H1 (cell line): ENCODE data around the gene ZNF581. TPM values are rescaled to one million over a fixed set of nuclear protein-coding genes. Genes with fewer than 3 reads are reported as not detected.

ENCODE experiments used
- CTCF ChIA-PET: fragments of 300-600 bp; sonication (Branson Sonifier 250); formaldehyde crosslinking; loops from one replicate; lab custom pipeline; 2021; ENCODE audit not compliant: partially characterized antibody; lab: Charles Lee
- POLR2A ChIA-PET: fragments of 300-600 bp; sonication (Branson Sonifier 250); formaldehyde crosslinking; loops from one replicate; lab custom pipeline; 2021; ENCODE audit warnings: inconsistent platforms; ENCODE audit not compliant: partially characterized antibody; lab: Charles Lee
- DNase-seq, 2 experiments: peaks; one replicate each; pipeline versions ENCODE4 v3.0.0 to v3.0.0-alpha.2; 2010 to 2022; ENCODE audit warnings: low spot score in 2 of 2, low read depth in 1 of 2, mixed read lengths in 1 of 2
- FAIRE-seq: peaks from 2 replicates; lab custom pipeline; 2011; peaks lifted over from hg19 to GRCh38; lab: Jason Lieb, UNC
- H2AFZ ChIP-seq: 2 replicates; pipeline ENCODE4 v1.8.1; 2012; ENCODE audit warnings: low read length, inconsistent platforms
- H2AK5ac ChIP-seq: 2 replicates; pipeline ENCODE4 v1.6.1; 2013; ENCODE audit warnings: low read depth, low read length
- H2BK120ac ChIP-seq: replicated peaks from 2 replicates; pipeline ENCODE3; 2013; ENCODE audit warnings: low read depth, low read length, inconsistent platforms
- H2BK12ac ChIP-seq: 2 replicates; pipeline ENCODE4 v1.6.1; 2013; ENCODE audit warnings: low read depth, low read length
- H2BK15ac ChIP-seq: 2 replicates; pipeline ENCODE4 v1.6.1; 2013; ENCODE audit warnings: low read length
- H2BK20ac ChIP-seq: 2 replicates; pipeline ENCODE4 v1.6.1; 2013; ENCODE audit warnings: low read length
- H2BK5ac ChIP-seq: 2 replicates; pipeline ENCODE4 v1.6.1; 2013; ENCODE audit warnings: low read depth, low read length
- H3K14ac ChIP-seq: 2 replicates; pipeline ENCODE4 v1.6.1; 2013; ENCODE audit warnings: inconsistent platforms; ENCODE audit not compliant: insufficient read length
- H3K18ac ChIP-seq: 2 replicates; pipeline ENCODE4 v1.6.1; 2013; ENCODE audit warnings: low read length; ENCODE audit errors: extremely low read depth
- H3K23ac ChIP-seq: 2 replicates; pipeline ENCODE4 v1.6.1; 2013; ENCODE audit warnings: inconsistent platforms; ENCODE audit not compliant: insufficient read length
- H3K23me2 ChIP-seq: 2 replicates; pipeline ENCODE4 v1.6.1; 2013; ENCODE audit warnings: low read depth, low read length
- H3K27ac ChIP-seq: 2 replicates; pipeline ENCODE4 v1.6.1; 2011; ENCODE audit warnings: low read depth, low read length, inconsistent platforms
- H3K27me3 ChIP-seq, 4 experiments: replicated peaks in 1 of 4; 1 replicate in 1 of 4; 2 replicates in 3 of 4; pipeline versions ENCODE4 v1.6.1 to v1.8.1; 2011 to 2013; ENCODE audit warnings: low read length in 3 of 4, mild to moderate bottlenecking in 3 of 4, inconsistent platforms in 2 of 4, mixed read lengths in 2 of 4, moderate library complexity in 1 of 4; ENCODE audit not compliant: control insufficient read depth in 3 of 4, insufficient read depth in 3 of 4; ENCODE audit errors: extremely low read depth in 1 of 4
- H3K36me3 ChIP-seq, 4 experiments: 2 replicates each; pipeline versions ENCODE4 v1.6.1 to v1.8.1; 2011 to 2013; ENCODE audit warnings: mild to moderate bottlenecking in 4 of 4, low read length in 3 of 4, moderate library complexity in 2 of 4, control low read depth in 1 of 4, inconsistent platforms in 1 of 4; ENCODE audit not compliant: insufficient read depth in 4 of 4, control insufficient read depth in 2 of 4
- H3K4ac ChIP-seq: replicated peaks from 2 replicates; pipeline ENCODE3; 2013; ENCODE audit warnings: low read length, low read depth, mixed read lengths, inconsistent platforms; ENCODE audit not compliant: insufficient read length
- H3K4me1 ChIP-seq, 4 experiments: replicated peaks in 1 of 4; 1 replicate in 1 of 4; 2 replicates in 3 of 4; pipeline versions ENCODE4 v1.6.1 to v1.8.1; 2011 to 2013; ENCODE audit warnings: low read length in 3 of 4, inconsistent platforms in 2 of 4, mixed read lengths in 1 of 4; ENCODE audit not compliant: insufficient read depth in 4 of 4, control insufficient read depth in 3 of 4
- H3K4me2 ChIP-seq, 2 experiments: 2 replicates each; pipeline versions ENCODE4 v1.6.1 to v1.8.1; 2011 to 2013; ENCODE audit warnings: low read depth in 2 of 2, low read length in 2 of 2, control low read depth in 1 of 2, inconsistent platforms in 1 of 2, mild to moderate bottlenecking in 1 of 2; ENCODE audit not compliant: insufficient read depth in 1 of 2
- H3K4me3 ChIP-seq, 4 experiments: fragments of 200-600, 300-600 bp in 1 of 4; sonication (generic), shearing (Covaris generic), sonication (Bioruptor Twin) in 1 of 4; 2 replicates each; pipeline versions ENCODE4 v1.5.1 to v1.8.1; 2011 to 2016; ENCODE audit warnings: low read length in 4 of 4, low read depth in 3 of 4, control low read depth in 2 of 4, inconsistent platforms in 2 of 4, mild to moderate bottlenecking in 2 of 4, mixed read lengths in 1 of 4, moderate library complexity in 1 of 4; ENCODE audit not compliant: insufficient read depth in 2 of 4; ENCODE audit errors: extremely low read depth in 1 of 4
- H3K56ac ChIP-seq: replicated peaks from 2 replicates; pipeline ENCODE3; 2013; ENCODE audit warnings: low read depth, mild to moderate bottlenecking, mixed read lengths, low read length, inconsistent platforms; ENCODE audit not compliant: insufficient read length
- H3K79me1 ChIP-seq: 2 replicates; pipeline ENCODE4 v1.6.1; 2013; ENCODE audit warnings: low read depth, low read length, control low read depth
- H3K79me2 ChIP-seq, 2 experiments: 2 replicates each; pipeline versions ENCODE4 v1.6.1 to v1.8.1; 2012 to 2013; ENCODE audit warnings: low read length in 2 of 2, mild to moderate bottlenecking in 2 of 2, inconsistent platforms in 1 of 2; ENCODE audit not compliant: insufficient read depth in 2 of 2, control insufficient read depth in 1 of 2
- H3K9ac ChIP-seq, 4 experiments: replicated peaks in 1 of 4; 1 replicate in 1 of 4; 2 replicates in 3 of 4; pipeline versions ENCODE4 v1.6.1 to v1.8.1; 2011 to 2013; ENCODE audit warnings: low read depth in 3 of 4, low read length in 3 of 4, control low read depth in 2 of 4, mild to moderate bottlenecking in 2 of 4, moderate library complexity in 2 of 4, inconsistent platforms in 1 of 4; ENCODE audit errors: extremely low read depth in 1 of 4
- H3K9me3 ChIP-seq, 2 experiments: 2 replicates each; pipeline versions ENCODE4 v1.6.1 to v1.8.1; 2012 to 2013; ENCODE audit warnings: mild to moderate bottlenecking in 2 of 2, moderate library complexity in 2 of 2, control low read depth in 1 of 2, inconsistent platforms in 1 of 2, low read depth in 1 of 2, low read length in 1 of 2, mixed read lengths in 1 of 2; ENCODE audit not compliant: insufficient read depth in 2 of 2
- H4K20me1 ChIP-seq, 2 experiments: replicated peaks in 1 of 2; 2 replicates each; pipeline versions ENCODE3 to v1.8.1; 2011 to 2013; ENCODE audit warnings: inconsistent platforms in 2 of 2, low read length in 2 of 2, mild to moderate bottlenecking in 1 of 2; ENCODE audit not compliant: insufficient read depth in 2 of 2, control insufficient read depth in 1 of 2
- H4K5ac ChIP-seq: 2 replicates; pipeline ENCODE4 v1.6.1; 2013; ENCODE audit warnings: low read length, low read depth, mixed read lengths, inconsistent platforms; ENCODE audit not compliant: insufficient read length
- H4K8ac ChIP-seq: 2 replicates; pipeline ENCODE4 v1.8.0; 2013; ENCODE audit warnings: mild to moderate bottlenecking, moderate library complexity, low read length, inconsistent platforms; ENCODE audit not compliant: insufficient read depth; ENCODE audit errors: extremely low read depth
- H4K91ac ChIP-seq: replicated peaks from 2 replicates; pipeline ENCODE3; 2013; ENCODE audit warnings: low read length, mixed read lengths, inconsistent platforms; ENCODE audit not compliant: insufficient read length
- ATF2 ChIP-seq: IDR thresholded peaks from 2 replicates; pipeline ENCODE4 v1.6.1; 2012; ENCODE audit warnings: low read length, inconsistent platforms
- CBX5 ChIP-seq: fragments of 300-800, 300-1000 bp; sonication (generic); IDR thresholded peaks from 2 replicates; pipeline ENCODE4 v1.7.1; 2016; ENCODE audit warnings: antibody characterized with exemption, low read length, low read depth
- EZH2 ChIP-seq: fragments of 200-600 bp; sonication (generic); IDR thresholded peaks from 2 replicates; pipeline ENCODE4 v1.7.1; 2012; ENCODE audit warnings: low read depth, mild to moderate bottlenecking, moderate library complexity, low read length, inconsistent platforms; ENCODE audit not compliant: severe bottlenecking
- HDAC2 ChIP-seq, 2 experiments: fragments of 300-600 bp in 1 of 2; sonication (generic) in 1 of 2; IDR thresholded peaks; 2 replicates each; pipeline ENCODE4 v1.6.1; 2011 to 2012; ENCODE audit warnings: low read depth in 2 of 2, low read length in 2 of 2, mild to moderate bottlenecking in 2 of 2, moderate library complexity in 2 of 2, borderline replicate concordance in 1 of 2, inconsistent platforms in 1 of 2
- NANOG ChIP-seq: IDR thresholded peaks from 2 replicates; pipeline ENCODE4 v1.6.1; 2011; ENCODE audit warnings: low read length, low read depth, mild to moderate bottlenecking, inconsistent platforms; ENCODE audit not compliant: insufficient read depth, poor library complexity, severe bottlenecking
- RNF2 ChIP-seq: fragments of 200-900, 300-1000 bp; sonication (generic); IDR thresholded peaks from 2 replicates; pipeline ENCODE4 v1.7.1; 2016; ENCODE audit warnings: borderline replicate concordance, low read depth, mild to moderate bottlenecking, antibody characterized with exemption, low read length; ENCODE audit not compliant: poor library complexity, severe bottlenecking; ENCODE audit errors: missing control alignments
- WGBS, 2 experiments: shearing (Covaris generic) in 1 of 2; methylation state at CpG; one replicate each; pipeline versions ENCODE4 v1.1.6 to v1.1.7; 2013 to 2015; ENCODE audit warnings: low lambda C conversion rate in 2 of 2, mixed read lengths in 2 of 2, inconsistent platforms in 1 of 2, low coverage in 1 of 2, missing lambda C conversion rate in 1 of 2; ENCODE audit not compliant: insufficient replicate concordance in 2 of 2, insufficient coverage in 1 of 2, insufficient read length in 1 of 2; ENCODE audit errors: extremely low coverage in 1 of 2, missing lambda C conversion rate in 1 of 2; 5-methylcytosine and 5-hydroxymethylcytosine counted together
- polyA plus RNA-seq, 7 experiments: library from polyadenylated mRNA; depleted of rRNA in 3 of 7; stranded (reverse) in 5 of 7; unstranded in 2 of 7; fragments of >200 nt in 5 of 7; fragments of 200-250 nt in 2 of 7; gene quantifications; 1 replicate in 5 of 7; 2 replicates in 1 of 7; 4 replicates in 1 of 7; pipeline versions ENCODE4 v1.2.1 to v1.2.3, GENCODE V29; 2011 to 2013; ENCODE audit warnings: missing spikeins in 2 of 7, mixed read lengths in 2 of 7
- total RNA-seq: library from RNA; stranded (reverse); fragmentation: NEBNext Ultra II Directional; extraction: Animal tissue kit (Norgen Biotek cat#: 25700); gene quantifications from 2 replicates; pipeline ENCODE4 v1.2.1, GENCODE V29; 2021

The ZNF581 gene
- total and polyA plus RNA-seq, 2 of the 8 experiments (the other 6 are each of a cell fraction or from before 2014, with no cell fraction given) = 73.0 to 76.1 TPM

- H3K23ac ChIP-seq = peak overlapping the region; percentile 61
- H3K9me3 ChIP-seq = no peaks in the 10 kb centered on the region; a peak in 1 of 4 replicates
- no peak overlapping the region for H2BK120ac ChIP-seq
- FAIRE-seq (no peak), DNase-seq (peak in 1 of 2 experiments; percentile 61)
- peaks cover 0 to 7% of the 10 kb centered on the region in 2 experiments for H4K20me1 ChIP-seq
- H3K56ac ChIP-seq = peak overlapping the region; percentile 40
- POLR2A ChIA-PET = interaction anchor here (0.6 to 9.2 kb wide), 12 partner anchors 8 to 760 kb away, joined by 3 to 96 read pairs (median 4); partner anchors contain the start of genes U2AF2, ZNF524, ZNF628 and ZNF784
- H3K4me1 ChIP-seq = peaks cover 0 to 21% (median 10%) of the 10 kb centered on the region in 4 experiments; a peak in 6 of 7 replicates
- H3K23me2 ChIP-seq = peaks cover 29% of the 10 kb centered on the region
- peak overlapping the region; percentile 96 for H3K4ac ChIP-seq
- H4K8ac ChIP-seq = peak overlapping the region; percentile 81; the same call in 1 of the 2 replicates
- H4K5ac ChIP-seq = no peak overlapping the region
- H3K79me1 ChIP-seq = peaks cover 11% of the 10 kb centered on the region
- peak overlapping the region; percentile 63 for H2BK5ac ChIP-seq
- no peaks in the 10 kb centered on the region for H3K27me3 ChIP-seq
- peak overlapping the region; percentile 68 to 98 (median 80) for H3K4me3 ChIP-seq
- peak overlapping the region; percentile 94 for H3K18ac ChIP-seq
- peak overlapping the region; percentile 87 to 99 for H3K4me2 ChIP-seq
- H3K9ac ChIP-seq = peak overlapping the region; percentile 41 to 78 (median 56)
- CTCF ChIA-PET = interaction anchor here (1.0 to 4.0 kb wide), 5 partner anchors 10 to 62 kb away, joined by 3 to 18 read pairs (median 4); no protein-coding TSS in a partner anchor
- no peak overlapping the region for H2BK15ac ChIP-seq
- H2BK12ac ChIP-seq = 0 out of 2 replicates have a peak overlapping the region, but pooled peaks have one; percentile 35
- peak overlapping the region; percentile 75 for H4K91ac ChIP-seq
- no peak overlapping the region for H2BK20ac ChIP-seq
- peaks cover 4 to 24% of the 10 kb centered on the region in 2 experiments; a peak in 3 of 4 replicates for H3K79me2 ChIP-seq
- H3K27ac ChIP-seq = peak overlapping the region; percentile 17; the same call in 1 of the 2 replicates
- H3K36me3 ChIP-seq = peaks cover 7 to 13% (median 10%) of the 10 kb centered on the region in 4 experiments
- H3K14ac ChIP-seq = no peak overlapping the region
- peak overlapping the region; percentile 75; the same call in 1 of the 2 replicates for H2AK5ac ChIP-seq
- 1% methylated on average over 45 of the region's 65 CpGs; no CpG with 5 or more reads in 1 of the 2 experiments for WGBS, 2 experiments
- H2AFZ ChIP-seq = no peak overlapping the region
- TF ChIP-seq NANOG = no peak
- TF ChIP-seq ATF2 = no peak
- no peak for TF ChIP-seq RNF2
- TF ChIP-seq CBX5 = no peak
- no peak for TF ChIP-seq HDAC2 (IDR thresholded peaks at IDR 0.05; ENCODE audit: borderline replicate concordance in 1 of 2, low read depth in 2 of 2, low read length in 2 of 2)
- TF ChIP-seq EZH2 = no peak
Measured at GRCh38 chr19:55642153-55643002, 1.1 kb upstream of the ZNF581 start.
